Keratinocyte (primary cell): Measurements from ENCODE around the gene TYW3.

Experiments used
- EZH2 ChIP-seq: IDR thresholded peaks from one replicate; pipeline ENCODE4 v1.6.1; 2012; ENCODE audit warnings: inconsistent platforms, mild to moderate bottlenecking, low read length, moderate library complexity
- TF ChIP-seq, protein P1 (sequence below), 3 experiments: IDR thresholded peaks in 1 of 3; conservative IDR thresholded peaks in 1 of 3; optimal IDR thresholded peaks in 1 of 3; 2 replicates in 2 of 3; 3 replicates in 1 of 3; pipeline versions ENCODE3 to v1.5.1; 2011; ENCODE audit warnings: low read length in 3 of 3, mild to moderate bottlenecking in 3 of 3, moderate library complexity in 2 of 3, control low read depth in 1 of 3, inconsistent platforms in 1 of 3; ENCODE audit not compliant: insufficient read depth in 2 of 3; ENCODE audit errors: extremely low read depth in 1 of 3

DNA sequence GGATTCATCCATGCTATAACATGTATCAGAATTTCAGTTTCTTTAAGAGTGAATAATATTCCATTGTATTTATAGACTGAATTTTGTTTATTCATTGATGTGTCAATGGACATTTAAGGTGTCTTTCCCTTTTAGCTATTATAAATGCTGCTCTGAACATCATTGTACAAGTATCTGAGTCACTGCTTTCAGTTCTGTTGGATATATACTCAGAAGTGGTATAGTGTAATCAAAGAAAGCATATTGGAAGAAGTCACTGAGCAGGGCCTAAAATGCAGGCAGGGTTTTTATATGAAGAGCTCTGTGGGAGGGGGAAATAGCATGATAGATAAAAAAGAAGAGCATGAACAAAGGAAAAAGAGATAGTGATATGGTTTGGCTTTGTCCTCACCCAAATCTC, 22.5 kb downstream of the TYW3 start:
- TF ChIP-seq EZH2, result no peak
- TF ChIP-seq, protein P1, sequence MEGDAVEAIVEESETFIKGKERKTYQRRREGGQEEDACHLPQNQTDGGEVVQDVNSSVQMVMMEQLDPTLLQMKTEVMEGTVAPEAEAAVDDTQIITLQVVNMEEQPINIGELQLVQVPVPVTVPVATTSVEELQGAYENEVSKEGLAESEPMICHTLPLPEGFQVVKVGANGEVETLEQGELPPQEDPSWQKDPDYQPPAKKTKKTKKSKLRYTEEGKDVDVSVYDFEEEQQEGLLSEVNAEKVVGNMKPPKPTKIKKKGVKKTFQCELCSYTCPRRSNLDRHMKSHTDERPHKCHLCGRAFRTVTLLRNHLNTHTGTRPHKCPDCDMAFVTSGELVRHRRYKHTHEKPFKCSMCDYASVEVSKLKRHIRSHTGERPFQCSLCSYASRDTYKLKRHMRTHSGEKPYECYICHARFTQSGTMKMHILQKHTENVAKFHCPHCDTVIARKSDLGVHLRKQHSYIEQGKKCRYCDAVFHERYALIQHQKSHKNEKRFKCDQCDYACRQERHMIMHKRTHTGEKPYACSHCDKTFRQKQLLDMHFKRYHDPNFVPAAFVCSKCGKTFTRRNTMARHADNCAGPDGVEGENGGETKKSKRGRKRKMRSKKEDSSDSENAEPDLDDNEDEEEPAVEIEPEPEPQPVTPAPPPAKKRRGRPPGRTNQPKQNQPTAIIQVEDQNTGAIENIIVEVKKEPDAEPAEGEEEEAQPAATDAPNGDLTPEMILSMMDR (optimal IDR thresholded peaks at IDR 0.05 in 1 of 3, IDR thresholded peaks at IDR 0.05 in 1 of 3, conservative IDR thresholded peaks at IDR 0.05 in 1 of 3; ENCODE audit: extremely low read depth in 1 of 3, insufficient read depth in 2 of 3, low read length in 3 of 3), result no peak
